Measurements from ENCODE around the gene ATP8B4.
"Not testable (repeated sequence)": the region's sequence is repeated elsewhere in the genome, so short reads cannot be mapped to it uniquely, and the experiment has no call there.

ATP8B4 gene

DNA sequence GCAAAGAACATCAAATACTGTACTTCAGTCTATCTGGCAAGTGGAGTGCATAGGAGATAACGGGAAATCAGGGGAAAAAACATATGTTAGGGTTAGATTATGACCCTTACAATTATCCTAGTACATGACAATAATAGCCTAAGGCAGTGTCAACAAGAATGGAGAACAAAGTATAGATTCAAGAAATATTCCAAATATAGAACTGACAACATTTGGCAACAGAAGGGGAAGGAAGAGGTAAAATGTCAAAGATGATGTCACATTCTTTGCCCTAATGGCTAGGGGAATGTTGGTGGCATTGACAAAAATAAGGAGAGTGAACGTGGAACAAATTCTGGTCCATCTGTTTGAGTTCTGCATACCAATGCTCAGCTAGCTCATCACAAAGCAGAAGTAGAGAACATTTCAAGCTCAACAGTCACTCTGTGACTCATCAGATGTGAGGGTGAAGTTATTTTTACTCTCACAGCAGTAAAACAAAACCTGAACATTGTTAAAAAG lies 15.5 kb upstream of the ATP8B4 start:
- H3K4me3 ChIP-seq (ENCODE audit: control insufficient read depth, low read depth, low read length): no peak overlapping the region
- DNase-seq (ENCODE audit: low read depth): no peak

DNA sequence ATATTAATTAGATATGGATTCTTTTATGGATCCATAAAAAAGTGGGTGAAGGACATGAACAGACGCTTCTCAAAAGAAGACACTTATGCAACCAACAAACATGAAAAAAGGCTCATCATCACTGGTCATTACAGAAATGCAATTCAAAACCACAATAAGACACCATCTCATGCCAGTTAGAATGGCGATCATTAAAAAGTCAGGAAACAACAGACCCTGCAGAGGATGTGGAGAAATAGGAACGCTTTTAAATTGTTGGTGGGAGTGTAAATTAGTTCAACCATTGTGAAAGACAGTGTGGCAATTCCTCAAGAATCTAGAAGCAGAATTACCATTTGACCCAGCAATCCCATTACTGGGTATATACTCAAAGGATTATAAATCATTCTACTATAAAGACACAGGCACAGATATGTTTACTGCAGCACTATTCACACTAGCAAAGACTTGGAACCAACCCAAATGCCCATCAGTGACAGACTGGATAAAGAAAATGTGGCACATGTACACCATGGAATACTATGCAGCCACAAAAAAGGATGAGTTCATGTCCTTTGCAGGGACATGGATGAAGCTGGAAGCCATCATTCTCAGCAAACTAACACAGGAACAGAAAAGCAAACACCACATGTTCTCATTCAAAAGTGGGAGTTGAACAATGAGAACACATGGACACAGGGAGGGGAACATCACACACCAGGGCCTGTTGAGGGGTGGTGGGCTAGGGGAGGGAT lies 13.4 kb upstream of the ATP8B4 start:
- H3K4me3 ChIP-seq (ENCODE audit: control insufficient read depth, low read depth, low read length); DNase-seq (ENCODE audit: low read depth): not testable (repeated sequence)

More for the DNA sequence above, 15.5 kb upstream of the ATP8B4 start:
- TF ChIP-seq, protein P1, sequence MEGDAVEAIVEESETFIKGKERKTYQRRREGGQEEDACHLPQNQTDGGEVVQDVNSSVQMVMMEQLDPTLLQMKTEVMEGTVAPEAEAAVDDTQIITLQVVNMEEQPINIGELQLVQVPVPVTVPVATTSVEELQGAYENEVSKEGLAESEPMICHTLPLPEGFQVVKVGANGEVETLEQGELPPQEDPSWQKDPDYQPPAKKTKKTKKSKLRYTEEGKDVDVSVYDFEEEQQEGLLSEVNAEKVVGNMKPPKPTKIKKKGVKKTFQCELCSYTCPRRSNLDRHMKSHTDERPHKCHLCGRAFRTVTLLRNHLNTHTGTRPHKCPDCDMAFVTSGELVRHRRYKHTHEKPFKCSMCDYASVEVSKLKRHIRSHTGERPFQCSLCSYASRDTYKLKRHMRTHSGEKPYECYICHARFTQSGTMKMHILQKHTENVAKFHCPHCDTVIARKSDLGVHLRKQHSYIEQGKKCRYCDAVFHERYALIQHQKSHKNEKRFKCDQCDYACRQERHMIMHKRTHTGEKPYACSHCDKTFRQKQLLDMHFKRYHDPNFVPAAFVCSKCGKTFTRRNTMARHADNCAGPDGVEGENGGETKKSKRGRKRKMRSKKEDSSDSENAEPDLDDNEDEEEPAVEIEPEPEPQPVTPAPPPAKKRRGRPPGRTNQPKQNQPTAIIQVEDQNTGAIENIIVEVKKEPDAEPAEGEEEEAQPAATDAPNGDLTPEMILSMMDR (IDR thresholded peaks at IDR 0.05; ENCODE audit: control insufficient read depth, insufficient read depth, low read depth, low read length, missing control alignments): no peak

DNA sequence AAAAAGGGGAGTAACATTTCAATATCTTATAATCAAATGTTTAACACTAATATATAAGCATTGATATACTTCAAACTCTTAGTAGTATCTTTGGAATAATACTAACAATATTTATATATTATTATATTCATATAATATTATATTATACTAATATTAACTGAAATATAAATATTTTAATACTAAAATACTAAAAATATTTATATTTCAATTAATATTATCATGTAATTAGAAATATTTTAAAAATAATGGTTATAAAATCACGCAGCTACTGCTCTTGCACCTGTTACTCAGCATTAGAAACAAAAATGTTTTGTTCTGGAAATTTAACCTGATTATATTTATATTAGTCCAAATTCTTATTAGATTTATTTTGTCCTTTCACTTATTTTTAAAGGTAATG lies 12.6 kb upstream of the ATP8B4 start:
- DNase-seq (ENCODE audit: low read depth): no peak
- H3K4me3 ChIP-seq (ENCODE audit: control insufficient read depth, low read depth, low read length): no peak overlapping the region
- TF ChIP-seq, protein P1 (IDR thresholded peaks at IDR 0.05; ENCODE audit: control insufficient read depth, insufficient read depth, low read depth, low read length, missing control alignments): no peak

DNA sequence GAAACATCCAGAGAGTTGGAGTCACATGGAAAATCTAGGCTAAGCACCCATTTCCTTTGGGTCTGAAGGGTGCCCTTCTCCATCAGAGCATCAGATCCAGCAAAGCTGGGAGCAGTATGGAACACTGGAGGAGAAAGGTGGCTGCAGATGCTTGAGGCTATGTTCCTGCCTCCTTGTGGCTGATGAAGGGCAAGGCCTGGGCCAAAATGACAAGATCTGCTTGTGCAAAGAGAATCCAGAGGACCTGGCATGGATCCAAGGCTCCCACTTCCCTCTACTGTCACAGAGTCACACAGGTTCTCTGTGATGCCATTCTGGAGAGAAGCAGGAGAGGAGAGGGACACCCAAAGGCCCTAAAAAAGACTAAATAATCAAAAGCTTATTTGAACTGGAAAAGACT lies 9.2 kb upstream of the ATP8B4 start:
- H3K4me3 ChIP-seq (ENCODE audit: control insufficient read depth, low read depth, low read length): no peak overlapping the region
- no peak for DNase-seq (ENCODE audit: low read depth)
- TF ChIP-seq, protein P1 (IDR thresholded peaks at IDR 0.05; ENCODE audit: control insufficient read depth, insufficient read depth, low read depth, low read length, missing control alignments): no peak

DNA sequence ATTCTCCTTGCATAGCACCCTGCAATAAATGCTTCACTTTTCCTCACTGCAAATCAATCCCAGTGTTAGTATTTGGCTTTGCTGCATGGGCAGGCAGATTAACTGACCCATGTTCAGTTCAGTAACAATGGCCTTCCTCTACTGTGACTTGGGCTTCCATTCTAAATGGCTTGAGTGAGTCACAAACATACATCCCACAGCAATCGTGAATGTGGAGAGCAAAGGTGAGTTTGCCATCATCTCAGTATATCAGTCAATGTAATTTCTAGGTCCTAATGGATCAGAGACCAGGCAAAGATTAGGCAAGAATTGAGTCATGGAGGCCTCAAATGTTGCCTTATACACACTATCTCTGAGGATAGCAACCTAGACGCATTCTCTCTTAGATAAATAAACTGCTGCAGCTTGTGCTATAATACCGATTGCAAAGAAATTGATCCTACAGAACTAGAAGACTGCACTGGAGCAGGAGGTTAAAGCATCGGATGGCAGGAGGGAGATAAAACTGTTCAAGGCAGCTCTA lies 8.3 kb upstream of the ATP8B4 start:
- DNase-seq (ENCODE audit: low read depth): no peak
- no peak overlapping the region for H3K4me3 ChIP-seq (ENCODE audit: control insufficient read depth, low read depth, low read length)
- TF ChIP-seq, protein P1 (IDR thresholded peaks at IDR 0.05; ENCODE audit: control insufficient read depth, insufficient read depth, low read depth, low read length, missing control alignments): no peak

DNA sequence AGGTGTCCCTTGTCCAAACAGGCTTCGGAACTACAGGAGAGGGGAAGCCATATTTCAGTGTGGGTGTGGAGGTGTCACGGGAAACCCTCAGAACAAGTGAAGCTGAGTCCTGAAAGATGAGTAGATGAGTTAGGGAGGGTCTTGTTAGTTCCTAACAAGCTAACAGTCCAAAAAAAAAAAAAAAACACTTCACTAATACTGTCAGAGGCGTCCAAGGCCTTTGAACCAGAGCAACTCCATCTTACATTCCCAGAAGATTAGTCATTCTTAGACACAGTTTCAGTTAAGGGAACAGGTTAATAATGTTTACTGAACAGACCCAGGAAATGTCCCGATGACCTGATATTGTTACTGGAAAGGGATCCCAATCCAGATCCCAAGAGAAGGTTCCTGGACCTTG lies 7.0 kb upstream of the ATP8B4 start:
- TF ChIP-seq, protein P1 (IDR thresholded peaks at IDR 0.05; ENCODE audit: control insufficient read depth, insufficient read depth, low read depth, low read length, missing control alignments): no peak
- DNase-seq (ENCODE audit: low read depth): no peak
- H3K4me3 ChIP-seq (ENCODE audit: control insufficient read depth, low read depth, low read length): no peak overlapping the region

DNA sequence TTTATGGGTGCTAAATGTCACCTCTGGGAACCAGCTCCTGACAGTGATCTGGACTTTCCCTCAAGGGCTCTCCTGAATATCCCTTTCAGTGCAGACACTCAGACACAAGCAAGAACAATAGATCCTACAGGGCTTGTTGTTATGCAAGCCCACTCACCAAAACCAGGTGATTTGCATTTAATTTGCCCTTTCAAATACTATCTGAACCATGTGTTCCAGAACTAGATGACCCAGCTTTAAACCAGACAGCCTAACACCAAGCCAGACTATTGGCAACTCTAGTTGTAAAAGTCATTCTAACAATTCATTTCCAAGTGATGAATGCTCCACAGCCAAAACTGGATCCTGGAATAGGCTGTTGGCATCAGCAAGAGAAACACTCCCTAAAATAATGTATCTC lies 5.6 kb upstream of the ATP8B4 start:
- no peak for DNase-seq (ENCODE audit: low read depth)
- H3K4me3 ChIP-seq (ENCODE audit: control insufficient read depth, low read depth, low read length): no peak overlapping the region
- TF ChIP-seq, protein P1 (IDR thresholded peaks at IDR 0.05; ENCODE audit: control insufficient read depth, insufficient read depth, low read depth, low read length, missing control alignments): no peak

All from AG09309 (cell line).